CD14-positive monocyte (primary cell): ENCODE measurements around the gene F8. TPM values are rescaled to one million over a fixed set of nuclear protein-coding genes. Genes with fewer than 3 reads are reported as not detected.
"Not testable (repeated sequence)": the region's sequence is repeated elsewhere in the genome, so short reads cannot be mapped to it uniquely, and the experiment has no call there.

Experiments
- DNase-seq, 3 donors: peaks; one replicate each; pipeline ENCODE4 v3.0.0-alpha.2; 2011 to 2022
- H2AFZ ChIP-seq: 2 replicates; pipeline ENCODE4 v1.6.0; 2012; ENCODE audit warnings: mild to moderate bottlenecking, low read depth, low read length, inconsistent platforms; ENCODE audit not compliant: insufficient read depth, poor library complexity, severe bottlenecking
- H3K27ac ChIP-seq, 2 donors: 1 replicate in 1 of 2; 2 replicates in 1 of 2; pipeline ENCODE4 v1.5.1; 2012 to 2013; ENCODE audit warnings: low read length in 2 of 2, control low read depth in 1 of 2, inconsistent platforms in 1 of 2, low read depth in 1 of 2, mild to moderate bottlenecking in 1 of 2
- H3K27me3 ChIP-seq, 2 donors: one replicate each; pipeline versions ENCODE4 v1.6.0 to v1.6.1; 2011 to 2013; ENCODE audit warnings: low read length in 2 of 2; ENCODE audit not compliant: control insufficient read depth in 2 of 2, insufficient read depth in 2 of 2
- H3K36me3 ChIP-seq, 2 donors: replicated peaks in 1 of 2; 1 replicate in 1 of 2; 2 replicates in 1 of 2; pipeline versions ENCODE4 v1.5.1 to v1.6.1; 2012 to 2013; ENCODE audit warnings: low read length in 2 of 2, control low read depth in 1 of 2, inconsistent platforms in 1 of 2, mild to moderate bottlenecking in 1 of 2; ENCODE audit not compliant: insufficient read depth in 2 of 2, control insufficient read depth in 1 of 2
- H3K4me1 ChIP-seq, 2 donors: 1 replicate in 1 of 2; 2 replicates in 1 of 2; pipeline versions ENCODE4 v1.5.1 to v1.6.1; 2012 to 2013; ENCODE audit warnings: low read length in 2 of 2, control low read depth in 1 of 2, inconsistent platforms in 1 of 2, mild to moderate bottlenecking in 1 of 2, moderate library complexity in 1 of 2; ENCODE audit not compliant: insufficient read depth in 2 of 2, control insufficient read depth in 1 of 2
- H3K4me2 ChIP-seq: replicated peaks from 2 replicates; pipeline ENCODE3; 2012; ENCODE audit warnings: low read length, moderate library complexity, mild to moderate bottlenecking; ENCODE audit not compliant: poor library complexity, severe bottlenecking; ENCODE audit errors: extremely low read depth
- H3K4me3 ChIP-seq, 3 experiments: fragments of 200-600 bp in 1 of 3; sonication (generic) in 1 of 3; replicated peaks in 1 of 3; 1 replicate in 2 of 3; 2 replicates in 1 of 3; pipeline ENCODE4 v1.5.1; 2011 to 2013; ENCODE audit warnings: low read length in 3 of 3, mild to moderate bottlenecking in 3 of 3, control low read depth in 2 of 3, low read depth in 2 of 3, inconsistent platforms in 1 of 3, moderate library complexity in 1 of 3
- H3K79me2 ChIP-seq: 2 replicates; pipeline ENCODE4 v1.6.0; 2012; ENCODE audit warnings: mild to moderate bottlenecking, control low read depth, inconsistent platforms, low read length, moderate library complexity; ENCODE audit not compliant: insufficient read depth
- H3K9ac ChIP-seq: 2 replicates; pipeline ENCODE4 v1.6.0; 2017; ENCODE audit warnings: low read length, mild to moderate bottlenecking; ENCODE audit not compliant: insufficient read depth, poor library complexity, severe bottlenecking
- H3K9me3 ChIP-seq, 2 donors: replicated peaks in 1 of 2; 1 replicate in 1 of 2; 2 replicates in 1 of 2; pipeline versions ENCODE4 v1.5.1 to v1.6.1; 2012 to 2013; ENCODE audit warnings: low read length in 2 of 2, control low read depth in 1 of 2; ENCODE audit not compliant: control insufficient read depth in 1 of 2, insufficient read depth in 1 of 2
- H4K20me1 ChIP-seq: 2 replicates; pipeline ENCODE4 v1.6.0; 2012; ENCODE audit warnings: mild to moderate bottlenecking, low read length, control low read depth, moderate library complexity; ENCODE audit not compliant: insufficient read depth
- H3K27ac Mint-ChIP-seq, 7 donors: one replicate each; pipeline ENCODE4 v1.8.0; 2020; ENCODE audit warnings: mild to moderate bottlenecking in 7 of 7, mixed read lengths in 7 of 7, moderate library complexity in 6 of 7, inconsistent platforms in 2 of 7
- H3K27me3 Mint-ChIP-seq, 3 donors: one replicate each; pipeline ENCODE4 v1.8.0; 2021 to 2022; ENCODE audit warnings: low read depth in 3 of 3, mild to moderate bottlenecking in 3 of 3, mixed read lengths in 3 of 3, moderate library complexity in 3 of 3, inconsistent platforms in 1 of 3
- H3K36me3 Mint-ChIP-seq, 2 donors: one replicate each; pipeline ENCODE4 v1.8.0; 2020; ENCODE audit warnings: mixed read lengths in 2 of 2, inconsistent platforms in 1 of 2, mild to moderate bottlenecking in 1 of 2
- H3K4me1 Mint-ChIP-seq: one replicate; pipeline ENCODE4 v1.8.0; 2020; ENCODE audit warnings: mild to moderate bottlenecking, mixed read lengths
- H3K4me3 Mint-ChIP-seq, 2 donors: one replicate each; pipeline ENCODE4 v1.8.0; 2020; ENCODE audit warnings: mild to moderate bottlenecking in 2 of 2, mixed read lengths in 2 of 2, moderate library complexity in 1 of 2
- H3K9me3 Mint-ChIP-seq, 7 donors: one replicate each; pipeline ENCODE4 v1.8.0; 2020 to 2022; ENCODE audit warnings: mixed read lengths in 7 of 7, mild to moderate bottlenecking in 6 of 7, moderate library complexity in 6 of 7, inconsistent platforms in 2 of 7
- CTCF ChIP-seq: fragments of 200-600 bp; IDR thresholded peaks from one replicate; pipeline ENCODE4 v1.8.0; 2022; ENCODE audit warnings: antibody characterized with exemption, mild to moderate bottlenecking
- WGBS: methylation state at CpG from one replicate; pipeline ENCODE4 v1.1.5; 2013; ENCODE audit warnings: missing lambda C conversion rate; ENCODE audit not compliant: insufficient coverage; 5-methylcytosine and 5-hydroxymethylcytosine counted together
- intact Hi-C, 2 donors: fragments of 100-400 bp; cut with micrococcal nuclease; formaldehyde crosslinking; loops; one replicate each; pipeline versions ENCODE4 v1.15.0 to v1.15.1; 2023
- polyA plus RNA-seq, 3 donors: library from polyadenylated mRNA; depleted of rRNA in 1 of 3; unstranded in 2 of 3; stranded (reverse) in 1 of 3; fragments of 300-500 nt in 2 of 3; fragments of >200 nt in 1 of 3; fragmentation: Illumina TruSeq in 2 of 3; gene quantifications; 1 replicate in 2 of 3; 2 replicates in 1 of 3; pipeline ENCODE4 v1.2.3, GENCODE V29; 2012 to 2021

The F8 gene
- polyA plus RNA-seq, 3 donors, result 1.5 to 4.5 (median 4.3) TPM

- no peak for TF ChIP-seq CTCF
- Mint-ChIP-seq H3K4me1 (no peaks in the 10 kb centered on the region), H3K27ac (no peak overlapping the region), H3K27me3 (peaks cover 0 to 5% (median 0%) of the 10 kb centered on the region in 3 donors), H3K9me3 (peaks cover 0 to 7% (median 0%) of the 10 kb centered on the region in 7 donors), H3K36me3 (no peaks in the 10 kb centered on the region), H3K4me3 (no peak overlapping the region)
- intact Hi-C loops, result no loop called here
- no peaks in the 10 kb centered on the region for H3K36me3 ChIP-seq
- no peak overlapping the region for H2AFZ ChIP-seq
- no peak overlapping the region for H3K27ac ChIP-seq
- H3K9ac ChIP-seq, result no peak overlapping the region
- H3K4me3 ChIP-seq, result no peak overlapping the region
- H3K4me1 ChIP-seq, result no peaks in the 10 kb centered on the region
- no peak for DNase-seq
- no peaks in the 10 kb centered on the region for H4K20me1 ChIP-seq
- H3K79me2 ChIP-seq, result no peaks in the 10 kb centered on the region
- no peak overlapping the region for H3K4me2 ChIP-seq
- H3K27me3 ChIP-seq, result no peaks in the 10 kb centered on the region
- peaks cover 0 to 1% of the 10 kb centered on the region in 2 donors for H3K9me3 ChIP-seq
Observed at GRCh38 chrX:154961947-154962346, 60.6 kb downstream of the F8 start.

DNA sequence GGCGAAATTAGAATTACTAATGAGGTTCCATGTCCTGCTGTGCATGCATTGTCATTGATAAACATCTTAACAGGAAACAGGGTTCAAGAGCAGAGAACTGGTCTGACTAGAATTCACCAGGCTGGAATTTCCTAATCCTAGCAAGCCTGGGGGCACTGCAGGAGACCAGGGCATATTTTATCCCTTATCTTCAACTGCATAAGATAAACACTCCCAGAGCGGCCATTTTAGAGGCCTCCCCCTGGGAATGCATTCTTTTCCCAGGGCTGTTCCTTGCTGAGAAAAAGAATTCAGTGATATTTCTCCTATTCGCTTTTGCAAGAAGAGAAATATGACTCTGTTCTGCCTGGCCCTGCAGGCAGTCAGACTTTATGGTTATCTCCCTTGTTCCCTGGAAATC lies 66.7 kb downstream of the F8 start:
- H3K27me3 Mint-ChIP-seq, H3K9ac ChIP-seq, intact Hi-C loops, H3K4me1 Mint-ChIP-seq, H3K9me3 ChIP-seq, H3K4me3 Mint-ChIP-seq, H3K4me2 ChIP-seq, H4K20me1 ChIP-seq, H3K27ac Mint-ChIP-seq, H3K27me3 ChIP-seq, H3K27ac ChIP-seq, DNase-seq, H3K4me1 ChIP-seq, H3K36me3 Mint-ChIP-seq, H3K79me2 ChIP-seq, H3K4me3 ChIP-seq, H2AFZ ChIP-seq, H3K36me3 ChIP-seq: not testable (repeated sequence)
- peaks cover 3 to 23% (median 9%) of the 10 kb centered on the region in 7 donors for H3K9me3 Mint-ChIP-seq
- WGBS, result no CpG with 5 or more reads among the region's 3 CpGs

- H3K36me3 ChIP-seq, intact Hi-C loops: not testable (repeated sequence)
- peaks cover 2 to 16% (median 9%) of the 10 kb centered on the region in 7 donors for H3K9me3 Mint-ChIP-seq
Observed at GRCh38 chrX:154939265-154939664, 83.3 kb downstream of the F8 start.

GRCh38 chrX:154924771-154925170 lies 97.8 kb downstream of the F8 start:
- H3K36me3 ChIP-seq, H3K27me3 ChIP-seq, H4K20me1 ChIP-seq, DNase-seq, H2AFZ ChIP-seq, H3K27ac ChIP-seq, H3K27ac Mint-ChIP-seq, H3K4me1 ChIP-seq, H3K4me3 ChIP-seq, H3K4me1 Mint-ChIP-seq, H3K9me3 ChIP-seq, H3K4me3 Mint-ChIP-seq, H3K27me3 Mint-ChIP-seq, intact Hi-C loops, H3K9ac ChIP-seq, H3K79me2 ChIP-seq, H3K4me2 ChIP-seq, H3K36me3 Mint-ChIP-seq: not testable (repeated sequence)
- WGBS, result 100% methylated on average over 2 of the region's 5 CpGs
- peaks cover 2 to 13% (median 6%) of the 10 kb centered on the region in 7 donors for H3K9me3 Mint-ChIP-seq

More at GRCh38 chrX:154939265-154939664, 83.3 kb downstream of the F8 start:
- H3K9me3 ChIP-seq, H3K27ac Mint-ChIP-seq, H3K79me2 ChIP-seq, H3K4me3 ChIP-seq, H2AFZ ChIP-seq, DNase-seq, H3K4me1 ChIP-seq, H3K9ac ChIP-seq, H3K4me1 Mint-ChIP-seq, H3K27ac ChIP-seq, H3K4me2 ChIP-seq, H3K36me3 Mint-ChIP-seq, H3K4me3 Mint-ChIP-seq, H3K27me3 Mint-ChIP-seq, H3K27me3 ChIP-seq, H4K20me1 ChIP-seq: not testable (repeated sequence)
- WGBS, result 100% methylated on average over 2 of the region's 10 CpGs
